HEK293 (cell line): ENCODE measurements around the gene ZNF8.
A peak's percentile ranks its signal among the peaks of the same experiment; 100 is the strongest.

Experiments
- BCL11A ChIP-seq: fragments of 450-650 bp; formaldehyde crosslinking; IDR thresholded peaks from 2 replicates; pipeline ENCODE4 v1.5.1; 2016; ENCODE audit warnings: low read depth, missing biosample characterization, missing genetic modification characterization
- HOXA7 ChIP-seq: sonication (generic); formaldehyde crosslinking; IDR thresholded peaks from 2 replicates; pipeline ENCODE4 v1.8.1; 2022; ENCODE audit warnings: missing genetic modification reagents, borderline replicate concordance
- KLF1 ChIP-seq: fragments of 450-650 bp; formaldehyde crosslinking; IDR thresholded peaks from 2 replicates; pipeline ENCODE4 v1.5.1; 2016; ENCODE audit warnings: missing biosample characterization, missing genetic modification characterization
- OSR2 ChIP-seq: fragments of 450-650 bp; formaldehyde crosslinking; IDR thresholded peaks from 2 replicates; pipeline ENCODE4 v1.5.1; 2016; ENCODE audit warnings: missing biosample characterization, missing genetic modification characterization
- ZFP41 ChIP-seq: fragments of 450-650 bp; formaldehyde crosslinking; IDR thresholded peaks from 2 replicates; pipeline ENCODE4 v1.5.1; 2016; ENCODE audit warnings: missing biosample characterization, missing genetic modification characterization, borderline replicate concordance
- ZNF350 ChIP-seq: fragments of 450-650 bp; formaldehyde crosslinking; IDR thresholded peaks from 2 replicates; pipeline ENCODE4 v1.5.0; 2017; ENCODE audit warnings: missing biosample characterization, mild to moderate bottlenecking, missing genetic modification characterization
- ZNF354C ChIP-seq: fragments of 450-650 bp; formaldehyde crosslinking; IDR thresholded peaks from 2 replicates; pipeline ENCODE4 v1.5.1; 2016; ENCODE audit warnings: missing biosample characterization, missing genetic modification characterization, low read depth, borderline replicate concordance
- ZNF549 ChIP-seq: fragments of 450-650 bp; IDR thresholded peaks from 2 replicates; pipeline ENCODE4 v1.5.1; 2018; ENCODE audit warnings: missing biosample characterization, missing genetic modification characterization, mild to moderate bottlenecking, inconsistent platforms, moderate library complexity
- TF ChIP-seq, protein P1 (sequence below): fragments of 450-650 bp; formaldehyde crosslinking; IDR thresholded peaks from 2 replicates; pipeline ENCODE4 v1.5.1; 2016; ENCODE audit warnings: missing biosample characterization, missing genetic modification characterization
- TF ChIP-seq, protein P2 (sequence below): fragments of 450-650 bp; formaldehyde crosslinking; IDR thresholded peaks from 2 replicates; pipeline ENCODE4 v1.5.1; 2017; ENCODE audit warnings: missing biosample characterization, missing genetic modification characterization

DNA sequence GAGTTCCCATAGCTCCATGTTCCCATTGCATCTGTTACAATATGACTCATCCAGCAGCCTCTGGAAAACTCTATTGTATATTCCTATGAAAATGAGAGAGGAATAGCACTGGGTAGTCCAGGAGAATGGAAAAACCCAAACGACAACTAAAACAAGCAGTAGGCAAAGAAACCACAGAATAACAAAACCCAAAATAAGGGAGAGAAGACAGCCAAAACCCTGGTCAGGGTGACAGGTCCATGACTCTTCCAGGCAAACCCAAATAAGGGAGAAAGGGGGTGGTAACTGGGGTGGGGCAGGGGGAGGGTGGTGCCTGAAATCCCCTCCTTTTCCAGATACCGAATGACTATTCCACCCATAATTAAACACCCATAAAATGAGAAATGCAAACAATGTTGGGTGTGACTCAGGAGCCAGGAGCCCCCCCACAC, 4.0 kb upstream of the ZNF8 start:
- TF ChIP-seq ZNF354C (tag by site-specific recombination) (no peak), BCL11A (no peak), ZNF350 (no peak), KLF1 (tag by site-specific recombination) (peak; percentile 97), HOXA7 (no peak), ZNF549 (tag by site-specific recombination) (no peak), ZFP41 (no peak), OSR2 (no peak)
- TF ChIP-seq, protein P1, sequence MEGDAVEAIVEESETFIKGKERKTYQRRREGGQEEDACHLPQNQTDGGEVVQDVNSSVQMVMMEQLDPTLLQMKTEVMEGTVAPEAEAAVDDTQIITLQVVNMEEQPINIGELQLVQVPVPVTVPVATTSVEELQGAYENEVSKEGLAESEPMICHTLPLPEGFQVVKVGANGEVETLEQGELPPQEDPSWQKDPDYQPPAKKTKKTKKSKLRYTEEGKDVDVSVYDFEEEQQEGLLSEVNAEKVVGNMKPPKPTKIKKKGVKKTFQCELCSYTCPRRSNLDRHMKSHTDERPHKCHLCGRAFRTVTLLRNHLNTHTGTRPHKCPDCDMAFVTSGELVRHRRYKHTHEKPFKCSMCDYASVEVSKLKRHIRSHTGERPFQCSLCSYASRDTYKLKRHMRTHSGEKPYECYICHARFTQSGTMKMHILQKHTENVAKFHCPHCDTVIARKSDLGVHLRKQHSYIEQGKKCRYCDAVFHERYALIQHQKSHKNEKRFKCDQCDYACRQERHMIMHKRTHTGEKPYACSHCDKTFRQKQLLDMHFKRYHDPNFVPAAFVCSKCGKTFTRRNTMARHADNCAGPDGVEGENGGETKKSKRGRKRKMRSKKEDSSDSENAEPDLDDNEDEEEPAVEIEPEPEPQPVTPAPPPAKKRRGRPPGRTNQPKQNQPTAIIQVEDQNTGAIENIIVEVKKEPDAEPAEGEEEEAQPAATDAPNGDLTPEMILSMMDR (tag by site-specific recombination): no peak
- TF ChIP-seq, protein P2, sequence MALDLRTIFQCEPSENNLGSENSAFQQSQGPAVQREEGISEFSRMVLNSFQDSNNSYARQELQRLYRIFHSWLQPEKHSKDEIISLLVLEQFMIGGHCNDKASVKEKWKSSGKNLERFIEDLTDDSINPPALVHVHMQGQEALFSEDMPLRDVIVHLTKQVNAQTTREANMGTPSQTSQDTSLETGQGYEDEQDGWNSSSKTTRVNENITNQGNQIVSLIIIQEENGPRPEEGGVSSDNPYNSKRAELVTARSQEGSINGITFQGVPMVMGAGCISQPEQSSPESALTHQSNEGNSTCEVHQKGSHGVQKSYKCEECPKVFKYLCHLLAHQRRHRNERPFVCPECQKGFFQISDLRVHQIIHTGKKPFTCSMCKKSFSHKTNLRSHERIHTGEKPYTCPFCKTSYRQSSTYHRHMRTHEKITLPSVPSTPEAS (tag by site-specific recombination): no peak
